ENCODE measurements around the gene MAML2.

DNA sequence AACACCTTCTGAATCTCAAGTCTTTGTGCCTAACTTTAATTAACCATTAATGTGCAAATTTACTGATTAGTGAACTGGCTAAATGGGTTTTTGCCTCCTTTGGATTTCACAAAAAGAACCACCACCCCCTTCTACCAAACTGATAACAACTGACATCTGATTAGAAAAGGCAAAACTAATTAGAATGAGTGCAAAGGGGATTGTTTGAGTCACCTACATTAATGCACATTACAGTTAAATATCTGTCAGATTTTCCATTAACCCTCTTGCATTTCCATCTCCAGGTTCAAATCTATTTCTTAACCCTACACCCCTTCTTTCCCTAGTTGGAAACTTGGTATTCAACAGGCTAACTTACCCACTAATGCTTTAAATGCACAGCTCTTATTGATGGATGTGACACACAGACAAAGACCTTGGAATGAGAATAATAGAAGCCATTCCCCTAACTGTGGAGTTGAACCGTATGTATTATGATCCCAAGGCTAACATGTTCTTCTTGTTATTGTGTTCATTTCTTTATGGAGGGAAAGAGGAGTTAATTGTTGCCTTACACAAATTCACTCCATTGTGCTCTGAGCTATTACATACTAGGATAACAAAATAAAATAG lies 257.6 kb downstream of the MAML2 start:
- TF ChIP-seq, protein P1, sequence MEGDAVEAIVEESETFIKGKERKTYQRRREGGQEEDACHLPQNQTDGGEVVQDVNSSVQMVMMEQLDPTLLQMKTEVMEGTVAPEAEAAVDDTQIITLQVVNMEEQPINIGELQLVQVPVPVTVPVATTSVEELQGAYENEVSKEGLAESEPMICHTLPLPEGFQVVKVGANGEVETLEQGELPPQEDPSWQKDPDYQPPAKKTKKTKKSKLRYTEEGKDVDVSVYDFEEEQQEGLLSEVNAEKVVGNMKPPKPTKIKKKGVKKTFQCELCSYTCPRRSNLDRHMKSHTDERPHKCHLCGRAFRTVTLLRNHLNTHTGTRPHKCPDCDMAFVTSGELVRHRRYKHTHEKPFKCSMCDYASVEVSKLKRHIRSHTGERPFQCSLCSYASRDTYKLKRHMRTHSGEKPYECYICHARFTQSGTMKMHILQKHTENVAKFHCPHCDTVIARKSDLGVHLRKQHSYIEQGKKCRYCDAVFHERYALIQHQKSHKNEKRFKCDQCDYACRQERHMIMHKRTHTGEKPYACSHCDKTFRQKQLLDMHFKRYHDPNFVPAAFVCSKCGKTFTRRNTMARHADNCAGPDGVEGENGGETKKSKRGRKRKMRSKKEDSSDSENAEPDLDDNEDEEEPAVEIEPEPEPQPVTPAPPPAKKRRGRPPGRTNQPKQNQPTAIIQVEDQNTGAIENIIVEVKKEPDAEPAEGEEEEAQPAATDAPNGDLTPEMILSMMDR (IDR thresholded peaks at IDR 0.05; ENCODE audit: insufficient read depth, low read length): no peak
- no peak for TF ChIP-seq REST (IDR thresholded peaks at IDR 0.05; ENCODE audit: insufficient replicate concordance, low read depth)
- TF ChIP-seq POLR2AphosphoS5 (IDR thresholded peaks at IDR 0.05; ENCODE audit: low read depth): no peak

Data from HL-60 (cell line).